Measurements from ENCODE around the gene POLA2.
"Not testable (repeated sequence)": the region's sequence is repeated elsewhere in the genome, so short reads cannot be mapped to it uniquely, and the experiment has no call there.

POLA2 gene

DNA sequence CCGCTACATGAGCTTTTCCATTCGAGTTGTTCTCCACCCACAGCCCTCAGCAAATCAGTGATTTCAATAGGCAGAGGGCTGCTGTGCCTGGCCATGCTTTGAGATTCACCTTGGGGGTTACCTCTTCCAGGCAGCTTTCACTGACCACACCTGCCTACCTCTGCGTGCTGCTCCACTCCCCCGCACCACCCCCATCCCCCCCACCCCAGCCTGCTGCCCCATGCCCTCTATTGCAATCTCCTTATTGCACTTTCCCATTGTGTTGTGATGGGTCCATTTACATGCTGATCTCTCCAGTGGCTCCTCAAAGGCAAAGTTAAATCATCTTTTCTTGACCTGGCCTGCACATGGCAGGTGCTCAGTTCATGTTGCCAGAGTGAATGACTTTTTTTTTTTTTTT lies 18.0 kb upstream of the POLA2 start:
- DNase-seq, result no peak

DNA sequence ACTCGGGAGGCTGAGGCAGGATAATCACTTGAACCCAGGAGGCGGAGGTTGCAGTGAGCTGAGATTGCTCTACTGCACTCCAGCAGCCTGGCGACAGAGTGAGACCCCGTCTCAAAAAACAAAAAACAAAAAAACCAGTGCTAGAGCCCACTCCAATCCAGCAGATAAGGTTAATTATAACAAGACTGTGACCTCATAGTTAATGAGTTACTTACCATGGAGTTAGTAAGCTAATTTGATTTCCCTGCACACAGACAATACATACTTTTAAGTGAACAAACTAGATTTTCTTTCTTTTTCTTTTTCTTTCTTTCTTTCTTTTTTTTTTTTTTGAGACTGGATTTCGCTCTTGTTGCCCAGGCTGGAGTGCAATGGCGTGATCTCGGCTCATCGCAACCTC lies 16.7 kb upstream of the POLA2 start:
- DNase-seq, result not testable (repeated sequence)

GRCh38 chr11:65246506-65246905 lies 15.3 kb upstream of the POLA2 start:
- DNase-seq, result no peak

DNA sequence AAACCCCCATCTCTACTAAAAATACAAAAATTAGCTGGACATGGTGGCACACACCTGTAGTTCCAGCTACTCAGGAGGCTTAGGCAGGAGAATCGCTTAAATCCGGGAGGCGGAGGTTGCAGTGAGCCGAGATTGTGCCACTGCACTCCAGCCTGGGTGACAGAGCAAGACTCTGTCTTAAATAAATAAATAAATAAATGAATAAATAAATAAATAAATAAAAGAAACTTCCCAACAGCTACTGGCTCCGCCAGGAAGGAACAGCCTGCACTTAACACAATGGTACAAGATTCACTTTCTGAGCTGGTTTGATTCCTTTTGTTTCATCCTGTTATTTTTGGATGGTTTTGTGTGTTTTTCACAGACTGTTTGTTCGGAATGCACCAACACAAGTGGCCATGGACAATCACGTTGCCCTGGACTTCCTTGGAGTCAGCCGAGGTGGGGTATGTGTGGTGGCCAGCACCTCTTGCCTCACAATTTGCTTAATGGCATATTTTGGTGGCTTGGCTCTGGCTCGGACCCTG lies 13.5 kb upstream of the POLA2 start:
- not testable (repeated sequence) for DNase-seq

DNA sequence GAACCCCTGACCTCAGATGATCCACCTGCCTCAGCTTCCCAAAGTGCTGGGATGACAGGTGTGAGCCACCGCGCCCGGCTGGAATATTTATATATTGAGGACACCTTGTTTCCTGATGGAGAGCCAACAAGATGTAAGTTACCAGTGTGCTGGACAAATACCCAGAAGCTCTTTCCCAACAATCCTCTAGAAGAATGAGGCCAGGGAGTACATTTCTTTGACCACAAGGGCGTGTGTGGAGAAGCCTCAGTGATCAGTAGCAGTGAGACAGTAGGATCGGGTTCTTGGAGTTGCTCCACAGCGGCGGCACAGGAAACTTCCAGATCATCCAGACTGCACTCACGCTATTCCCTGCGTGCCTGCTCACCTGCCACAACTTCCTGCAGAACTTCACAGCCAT lies 10.3 kb upstream of the POLA2 start:
- no peak for DNase-seq

DNA sequence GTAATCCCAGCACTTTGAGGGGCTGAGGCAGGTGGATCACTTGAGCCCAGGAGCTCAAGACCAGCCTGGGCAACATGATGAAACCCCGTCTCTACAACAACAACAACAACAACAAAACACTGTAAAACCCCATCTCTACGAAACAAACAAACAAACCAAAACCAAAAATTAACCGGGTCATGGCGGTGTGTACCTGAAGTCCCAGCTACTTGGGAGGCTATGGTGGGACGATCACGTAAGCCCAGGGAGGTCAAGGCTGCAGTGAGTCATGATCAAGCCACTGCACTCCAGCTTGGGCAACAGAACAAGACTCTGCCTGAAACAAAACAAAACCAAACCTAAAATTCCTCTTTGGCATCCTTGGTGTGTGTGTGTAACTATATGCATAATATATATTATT lies 7.0 kb upstream of the POLA2 start:
- DNase-seq, result no peak

GRCh38 chr11:65258988-65259387 lies 2.8 kb upstream of the POLA2 start:
- DNase-seq, result no peak

DNA sequence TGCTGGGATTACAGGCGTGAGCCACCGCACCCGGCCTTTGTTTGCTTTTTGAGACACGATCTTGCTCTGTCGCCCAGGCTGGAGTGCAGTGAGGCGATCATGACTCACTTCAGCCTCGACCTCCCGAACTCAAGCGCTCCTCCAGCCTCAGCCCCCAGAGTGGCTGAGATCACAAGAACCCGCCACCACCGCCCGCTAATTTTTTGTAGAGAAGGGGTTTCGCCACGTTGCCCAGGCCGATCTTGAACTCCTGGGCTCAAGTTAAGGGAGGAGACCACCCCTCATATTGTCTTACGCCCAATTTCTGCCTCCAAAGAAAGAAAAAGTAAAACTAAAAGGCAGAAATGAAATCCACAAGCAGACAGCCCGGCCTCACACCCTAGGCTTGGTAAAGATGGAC lies 1.5 kb upstream of the POLA2 start:
- no peak for DNase-seq

GRCh38 chr11:65260756-65261590 lies 789 bp upstream of the POLA2 start:
- DNase-seq, result no peak

DNA sequence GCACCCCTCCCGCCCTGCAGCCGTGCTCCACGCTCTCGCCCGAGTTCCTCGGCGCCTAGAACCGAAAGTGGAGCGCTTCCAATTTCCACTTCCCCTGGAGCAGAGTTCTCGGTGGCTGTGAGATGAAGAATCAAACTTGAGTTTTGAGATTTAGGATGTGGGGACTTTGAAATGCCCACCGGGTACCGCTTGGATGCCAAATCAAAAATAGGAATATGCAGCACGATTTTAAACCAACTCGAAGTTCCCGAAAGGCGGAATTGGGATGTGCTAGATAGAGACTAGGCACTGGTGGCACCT lies 569 bp downstream of the POLA2 start:
- DNase-seq, result no peak

- DNase-seq, result peak; percentile 16
These were observed 1.0 kb downstream of the POLA2 start for GRCh38 chr11:65262776-65263175.

DNA sequence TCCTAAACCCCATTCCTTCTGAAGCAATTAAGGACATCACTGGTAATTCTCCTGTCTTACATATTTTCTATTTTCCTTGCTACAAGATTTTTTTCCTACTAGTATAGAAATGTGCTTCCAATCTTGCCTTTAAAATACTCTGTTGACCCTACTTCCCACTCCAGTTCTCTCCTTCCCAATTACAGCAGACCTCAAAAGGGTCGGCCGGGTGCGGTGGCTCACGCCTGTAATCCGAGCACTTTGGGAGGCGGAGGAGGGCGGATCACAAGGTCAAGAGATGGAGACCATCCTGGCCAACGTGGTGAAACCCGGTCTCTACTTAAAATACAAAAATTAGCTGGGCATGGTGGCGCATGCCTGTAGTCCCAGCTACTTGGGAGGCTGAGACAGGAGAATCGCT lies 3.0 kb downstream of the POLA2 start:
- not testable (repeated sequence) for DNase-seq

DNA sequence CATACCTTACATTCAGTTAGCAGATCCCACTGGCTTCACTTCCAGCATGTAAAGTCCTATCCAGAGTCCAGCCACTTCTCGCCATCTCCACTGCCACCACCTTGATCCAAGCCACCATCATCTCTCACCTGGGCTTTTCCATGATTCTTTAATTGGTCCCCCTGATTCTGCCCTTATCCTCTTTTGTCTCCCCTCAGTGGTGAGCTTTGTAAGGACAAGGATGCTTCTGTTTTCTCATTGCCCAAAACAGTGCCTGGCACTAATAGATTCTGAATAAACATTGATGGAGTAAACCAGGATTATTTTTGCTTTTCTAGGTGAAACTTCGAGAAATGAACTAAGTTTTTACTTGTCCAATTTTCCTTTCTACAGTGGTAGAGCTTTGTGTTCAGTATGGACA lies 4.4 kb downstream of the POLA2 start:
- DNase-seq, result no peak

- DNase-seq, result peak; percentile 73
These were observed 13.2 kb downstream of the POLA2 start for GRCh38 chr11:65274735-65275682.

DNA sequence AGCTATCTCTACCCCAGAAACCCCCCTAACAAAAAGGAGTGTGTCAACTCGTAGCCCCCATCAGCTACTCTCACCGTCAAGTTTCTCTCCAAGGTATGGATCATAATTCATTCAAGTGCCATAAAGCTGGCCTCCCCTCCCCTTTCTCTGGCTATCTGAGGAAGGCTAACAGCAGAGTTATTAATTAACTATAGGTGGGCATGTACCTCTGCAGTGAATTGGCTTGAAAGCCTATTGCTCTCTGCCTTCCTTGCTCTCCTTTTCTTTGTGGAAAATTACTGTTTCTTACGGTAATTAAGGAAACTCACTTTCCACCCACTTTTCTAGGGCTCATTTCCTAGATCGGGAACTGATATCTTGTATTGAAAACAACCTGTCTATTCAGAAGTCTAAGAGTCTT lies 14.1 kb downstream of the POLA2 start:
- DNase-seq, result no peak

DNA sequence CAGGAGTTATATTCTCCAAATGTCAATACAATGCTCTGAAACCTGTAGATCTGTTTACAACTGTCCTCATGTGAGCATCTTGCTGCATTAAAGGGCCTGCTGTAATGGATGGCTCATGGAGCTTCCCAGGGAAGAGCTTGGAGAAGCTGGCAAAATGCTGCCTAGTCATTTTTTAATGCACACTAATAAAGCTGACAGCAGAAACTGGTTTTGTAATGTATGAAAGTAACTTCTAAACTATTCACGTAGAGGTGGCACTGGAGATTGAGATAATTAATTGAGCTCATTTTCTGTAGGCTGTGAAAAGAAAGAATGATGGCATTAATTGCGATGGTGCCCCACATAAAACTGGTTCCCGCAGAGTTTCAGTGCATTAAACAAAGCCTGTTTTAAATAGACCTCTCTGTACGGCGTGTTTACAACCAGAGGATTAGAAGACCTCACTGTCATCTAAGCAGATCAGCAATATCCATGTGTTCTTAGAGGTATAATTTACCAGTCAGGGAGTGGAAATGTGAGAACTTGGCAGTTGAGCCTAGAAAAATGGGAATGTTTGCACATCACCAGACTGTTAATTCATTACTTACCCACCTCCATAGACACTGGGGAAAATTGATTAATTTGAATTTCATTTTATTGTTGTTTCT lies 16.0 kb downstream of the POLA2 start:
- no peak for DNase-seq

DNA sequence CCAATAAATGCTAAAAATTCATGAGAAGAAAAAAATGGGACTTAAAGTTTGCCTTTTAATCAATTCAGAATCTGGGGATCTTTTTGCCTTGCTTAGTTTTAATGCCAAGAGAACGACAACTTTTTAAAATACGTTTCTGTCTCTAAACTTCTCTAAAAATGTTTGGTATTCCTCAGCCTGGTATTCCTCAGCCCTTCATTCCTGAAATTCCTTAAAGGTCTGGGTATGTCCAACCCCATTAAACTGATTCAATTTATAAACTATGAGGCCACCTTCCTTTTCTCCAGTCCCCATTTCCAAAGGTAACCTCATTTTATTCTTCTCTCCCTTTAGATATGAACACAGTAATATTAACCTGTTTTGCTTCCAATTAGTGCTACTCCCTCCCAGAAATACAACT lies 16.6 kb downstream of the POLA2 start:
- no peak for DNase-seq

GRCh38 chr11:65279279-65279678 lies 17.5 kb downstream of the POLA2 start:
- no peak for DNase-seq

- no peak for DNase-seq
These were observed 18.1 kb downstream of the POLA2 start for GRCh38 chr11:65279741-65280440.

DNA sequence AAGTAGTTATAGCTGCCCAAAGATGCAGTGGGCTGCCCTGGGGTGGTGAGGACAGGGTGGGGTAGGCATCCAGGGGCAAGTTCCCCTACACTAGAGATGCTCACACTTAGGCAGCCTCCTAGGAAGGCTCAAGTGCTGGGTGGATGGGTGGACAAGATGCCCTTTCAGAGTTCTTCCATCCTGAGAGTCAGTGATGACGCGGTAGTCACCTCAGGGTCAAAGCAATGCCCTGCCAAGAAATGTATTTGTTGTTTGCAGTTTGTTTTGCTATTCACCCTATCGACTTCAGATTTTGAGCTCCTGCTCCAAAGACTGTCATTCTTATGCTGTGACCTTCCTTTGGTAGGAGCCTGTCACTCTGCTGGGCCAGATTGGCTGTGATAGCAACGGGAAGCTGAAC lies 18.9 kb downstream of the POLA2 start:
- no peak for DNase-seq

DNA sequence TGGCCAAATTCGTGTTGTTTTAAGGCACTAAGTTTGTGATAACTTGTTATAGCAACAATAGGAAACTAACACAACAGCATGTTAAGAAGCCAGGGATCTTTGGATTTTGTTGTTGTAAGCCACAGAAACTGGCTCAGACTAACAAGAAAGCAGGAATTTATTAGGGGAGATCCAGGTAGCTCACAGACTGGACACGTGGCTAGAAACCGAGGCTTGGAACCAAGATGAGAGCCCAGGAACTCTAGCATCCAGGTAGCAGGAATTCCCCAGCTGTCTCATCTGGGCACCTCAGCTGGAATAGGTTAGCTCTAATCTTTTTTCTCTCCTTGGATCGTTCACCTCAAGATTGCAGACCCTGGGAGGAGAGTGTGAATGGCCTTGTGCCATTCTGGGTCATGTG lies 24.9 kb downstream of the POLA2 start:
- no peak for DNase-seq

DNA sequence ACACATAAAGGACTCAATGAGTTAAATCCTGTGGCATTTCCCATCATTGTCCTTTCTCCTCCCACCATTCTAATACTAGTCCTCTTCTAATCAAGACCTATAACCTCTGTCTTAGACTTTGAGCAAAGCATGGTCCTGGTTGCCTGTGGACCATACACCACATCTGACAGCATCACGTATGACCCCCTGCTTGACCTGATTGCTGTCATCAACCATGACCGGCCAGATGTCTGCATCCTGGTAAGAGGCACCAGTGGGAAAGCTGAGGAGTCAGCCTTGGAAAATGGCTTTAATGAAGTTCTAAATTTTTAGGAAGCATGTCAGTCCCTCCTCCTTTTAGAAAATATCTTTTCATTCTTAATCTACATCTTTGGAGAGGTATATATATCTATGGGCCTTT lies 25.8 kb downstream of the POLA2 start:
- no peak for DNase-seq
